Muscle layer of duodenum (tissue), 2 donors: ENCODE data around the gene TASP1.
"Not testable (repeated sequence)": the region's sequence is repeated elsewhere in the genome, so short reads cannot be mapped to it uniquely, and the experiment has no call there.

Experiments used
- H3K27ac ChIP-seq: one replicate; pipeline ENCODE4 v1.7.0; 2013; ENCODE audit warnings: mild to moderate bottlenecking, low read length
- H3K27me3 ChIP-seq: one replicate; pipeline ENCODE4 v1.7.0; 2013; ENCODE audit warnings: low read depth, mild to moderate bottlenecking, control low read depth, low read length
- H3K36me3 ChIP-seq, 2 donors: one replicate each; pipeline ENCODE4 v1.7.0; 2013; ENCODE audit warnings: low read length in 2 of 2, control low read depth in 1 of 2, mild to moderate bottlenecking in 1 of 2; ENCODE audit not compliant: insufficient read depth in 2 of 2, control insufficient read depth in 1 of 2
- H3K4me1 ChIP-seq, 2 donors: one replicate each; pipeline ENCODE4 v1.7.0; 2013; ENCODE audit warnings: low read length in 2 of 2, mild to moderate bottlenecking in 2 of 2, control low read depth in 1 of 2, moderate library complexity in 1 of 2; ENCODE audit not compliant: insufficient read depth in 2 of 2, control insufficient read depth in 1 of 2
- H3K4me3 ChIP-seq, 2 donors: one replicate each; pipeline ENCODE4 v1.7.0; 2013; ENCODE audit warnings: low read length in 2 of 2, low read depth in 1 of 2, mild to moderate bottlenecking in 1 of 2
- H3K9me3 ChIP-seq, 2 donors: one replicate each; pipeline ENCODE4 v1.7.0; 2013; ENCODE audit warnings: low read length in 2 of 2, control low read depth in 1 of 2, mild to moderate bottlenecking in 1 of 2; ENCODE audit not compliant: control insufficient read depth in 1 of 2
- donor health status: healthy.

Gene TASP1

DNA sequence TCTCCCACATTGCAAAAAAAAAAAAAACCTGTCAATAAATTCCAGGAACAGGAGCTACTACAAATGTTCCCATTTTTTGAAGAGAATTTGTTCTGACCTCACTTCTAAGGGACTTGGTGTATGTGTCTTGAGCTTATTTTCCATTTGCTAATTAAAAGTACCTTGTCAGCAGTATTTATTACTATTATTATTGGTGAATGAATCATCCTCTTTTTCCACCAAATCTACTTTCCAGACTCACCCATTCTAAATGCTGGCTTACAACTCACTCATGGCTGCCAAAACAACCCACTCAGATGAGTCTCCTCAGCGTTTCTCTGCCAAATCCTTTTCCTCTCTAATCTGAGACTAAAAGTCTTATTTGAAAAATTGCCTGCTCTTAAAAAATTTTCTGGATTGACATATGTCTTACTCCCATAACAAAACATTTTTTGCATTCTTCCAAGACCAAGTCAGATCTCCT, 33.2 kb upstream of the TASP1 start:
- Histone ChIP-seq H3K4me3 (no peak overlapping the region), H3K27me3 (no peaks in the 10 kb centered on the region), H3K27ac (peak overlapping the region; percentile 65), H3K36me3 (no peaks in the 10 kb centered on the region), H3K9me3 (no peaks in the 10 kb centered on the region), H3K4me1 (peaks cover 0 to 9% of the 10 kb centered on the region in 2 donors)

DNA sequence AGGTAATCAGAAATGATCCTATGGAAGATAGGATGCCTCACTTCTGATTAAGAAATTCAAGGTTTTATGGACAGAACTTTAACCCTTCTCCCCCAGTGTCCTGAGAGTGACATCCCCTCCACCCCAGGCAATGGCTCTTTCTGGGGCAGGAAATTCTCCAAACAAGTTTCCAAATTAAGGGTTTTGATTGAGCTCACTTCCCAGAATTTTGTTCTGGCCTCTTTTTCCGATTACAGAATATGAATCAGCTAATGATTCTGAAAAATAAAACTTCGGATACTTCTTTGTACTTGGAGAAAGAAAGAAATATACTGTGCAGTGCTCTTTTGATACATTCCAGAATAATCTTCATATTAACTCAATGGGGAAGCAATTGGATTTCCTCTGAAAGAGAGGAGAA, 32.8 kb upstream of the TASP1 start:
- Histone ChIP-seq H3K9me3 (no peaks in the 10 kb centered on the region), H3K36me3 (no peaks in the 10 kb centered on the region), H3K4me3 (no peak overlapping the region), H3K4me1 (peaks cover 0 to 9% of the 10 kb centered on the region in 2 donors), H3K27ac (peak overlapping the region; percentile 65), H3K27me3 (no peaks in the 10 kb centered on the region)

DNA sequence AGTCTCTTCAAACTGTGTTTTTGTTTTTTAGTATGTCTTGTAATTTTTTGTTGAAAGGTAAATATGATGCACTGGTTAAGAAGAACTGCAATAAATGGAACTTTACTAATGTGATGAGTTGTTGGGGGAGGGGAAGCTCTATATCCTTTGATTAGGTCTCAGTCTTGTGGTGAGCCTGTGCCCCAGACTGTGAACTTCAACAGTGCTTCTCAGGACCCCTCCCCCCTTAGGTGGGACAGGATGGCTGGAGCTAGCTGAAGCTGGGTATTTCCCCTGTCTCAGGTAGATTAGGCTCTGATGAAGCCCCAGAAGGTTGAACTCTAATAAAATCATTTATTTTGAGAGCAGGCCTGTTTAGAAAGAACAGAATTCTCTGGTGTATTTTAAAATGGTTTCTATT, 31.4 kb upstream of the TASP1 start:
- H3K4me3 ChIP-seq: no peak overlapping the region
- no peaks in the 10 kb centered on the region for H3K27me3 ChIP-seq
- H3K36me3 ChIP-seq: no peaks in the 10 kb centered on the region
- no peak overlapping the region for H3K27ac ChIP-seq
- H3K4me1 ChIP-seq: peaks cover 0 to 9% of the 10 kb centered on the region in 2 donors
- H3K9me3 ChIP-seq: no peaks in the 10 kb centered on the region

DNA sequence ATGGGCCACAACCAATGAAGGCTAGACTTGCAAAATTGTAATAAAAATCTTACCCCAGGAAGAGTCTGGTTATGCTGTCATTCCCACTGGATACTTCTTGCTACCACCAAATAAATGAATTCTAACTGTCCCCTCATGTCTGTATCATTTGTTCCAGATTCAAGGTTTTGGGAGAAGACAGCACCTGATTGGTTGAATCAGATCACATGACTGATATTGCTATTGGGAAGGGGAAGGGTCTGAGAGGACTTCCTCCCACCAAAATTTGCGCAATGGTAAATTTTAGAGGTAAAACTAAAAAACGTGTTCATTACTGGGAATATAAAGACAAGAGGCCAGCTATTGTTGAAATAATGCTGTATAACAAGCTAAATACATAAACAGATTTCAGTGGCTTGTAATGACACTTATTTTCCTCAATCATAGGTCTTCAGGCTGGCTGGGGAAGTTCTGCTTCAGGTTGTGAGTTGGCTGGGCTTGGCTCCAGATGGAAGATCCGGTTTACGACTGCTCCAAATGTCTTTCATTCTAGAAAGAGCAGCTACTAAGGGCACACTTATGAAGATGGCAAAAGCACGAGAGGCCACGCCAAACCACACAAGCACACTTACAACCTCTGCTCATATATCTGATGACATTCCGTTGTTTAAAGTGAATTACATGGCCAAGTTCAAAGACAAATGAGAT, 27.1 kb upstream of the TASP1 start:
- Histone ChIP-seq H3K9me3 (no peaks in the 10 kb centered on the region), H3K27me3 (no peaks in the 10 kb centered on the region), H3K4me3 (no peak overlapping the region), H3K27ac (no peak overlapping the region), H3K36me3 (no peaks in the 10 kb centered on the region), H3K4me1 (peaks cover 0 to 3% of the 10 kb centered on the region in 2 donors)

GRCh38 chr20:13661070-13661685, 22.4 kb upstream of the TASP1 start:
- H3K36me3 ChIP-seq: no peaks in the 10 kb centered on the region
- peaks cover 0 to 3% of the 10 kb centered on the region in 2 donors for H3K4me1 ChIP-seq
- H3K27me3 ChIP-seq: no peaks in the 10 kb centered on the region
- H3K4me3 ChIP-seq: peak overlapping the region in 1 of 2 donors; percentile 26
- no peaks in the 10 kb centered on the region for H3K9me3 ChIP-seq
- H3K27ac ChIP-seq: no peak overlapping the region

DNA sequence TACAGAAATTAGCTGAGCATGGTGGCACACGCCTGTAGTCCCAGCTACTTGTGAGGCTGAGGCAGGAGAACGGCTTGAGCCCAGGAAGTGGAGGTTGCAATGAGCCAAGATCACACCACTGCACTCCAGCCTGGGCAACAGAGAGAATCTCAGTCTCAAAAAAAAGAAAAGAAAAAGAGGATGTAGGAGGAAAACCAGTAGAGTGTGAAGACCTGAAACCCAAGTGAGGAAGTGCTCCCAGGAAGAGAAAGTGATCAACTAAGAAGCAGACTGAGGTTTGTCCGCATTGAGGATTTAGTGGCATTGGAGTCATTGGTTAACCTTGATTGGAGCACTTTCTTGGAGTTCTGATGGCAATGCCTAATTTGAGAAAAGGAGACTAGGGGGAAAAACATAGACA, 20.6 kb upstream of the TASP1 start:
- no peak overlapping the region for H3K4me3 ChIP-seq
- H3K9me3 ChIP-seq: no peaks in the 10 kb centered on the region
- H3K4me1 ChIP-seq: peaks cover 0 to 3% of the 10 kb centered on the region in 2 donors
- no peaks in the 10 kb centered on the region for H3K36me3 ChIP-seq
- no peak overlapping the region for H3K27ac ChIP-seq
- no peaks in the 10 kb centered on the region for H3K27me3 ChIP-seq

DNA sequence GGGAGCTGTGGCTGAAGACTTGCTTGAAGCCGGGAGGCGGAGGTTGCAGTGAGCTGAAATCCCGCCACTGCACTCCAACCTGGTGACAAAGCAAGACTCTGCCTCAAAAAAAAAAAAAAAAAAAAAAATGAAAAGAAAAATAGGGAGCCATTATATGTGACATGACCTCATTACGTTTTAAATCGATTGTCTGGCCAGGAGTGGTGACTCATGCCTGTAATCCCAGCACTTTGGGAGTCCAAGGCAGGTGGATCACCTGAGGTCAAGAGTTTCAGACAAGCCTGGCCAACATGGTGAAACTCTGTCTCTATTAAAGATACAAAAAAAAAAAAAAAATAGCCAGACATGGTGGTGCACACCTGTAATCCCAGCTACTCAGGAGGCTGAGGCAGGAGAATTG, 19.3 kb upstream of the TASP1 start:
- H3K27ac ChIP-seq, H3K4me3 ChIP-seq, H3K36me3 ChIP-seq, H3K9me3 ChIP-seq, H3K4me1 ChIP-seq, H3K27me3 ChIP-seq: not testable (repeated sequence)

GRCh38 chr20:13656721-13657368, 18.1 kb upstream of the TASP1 start:
- Histone ChIP-seq H3K27ac (no peak overlapping the region), H3K9me3 (no peaks in the 10 kb centered on the region), H3K4me3 (no peak overlapping the region), H3K27me3 (no peaks in the 10 kb centered on the region), H3K36me3 (no peaks in the 10 kb centered on the region), H3K4me1 (peaks cover 0 to 3% of the 10 kb centered on the region in 2 donors)

- H3K4me1 ChIP-seq: no peaks in the 10 kb centered on the region
These were observed 15.8 kb upstream of the TASP1 start for GRCh38 chr20:13654463-13655023.

GRCh38 chr20:13650474-13650873, 11.7 kb upstream of the TASP1 start:
- Histone ChIP-seq H3K4me3 (no peak overlapping the region), H3K4me1 (no peaks in the 10 kb centered on the region), H3K9me3 (no peaks in the 10 kb centered on the region), H3K36me3 (no peaks in the 10 kb centered on the region), H3K27ac (no peak overlapping the region), H3K27me3 (no peaks in the 10 kb centered on the region)

More at GRCh38 chr20:13654463-13655023, 15.8 kb upstream of the TASP1 start:
- Histone ChIP-seq H3K9me3 (no peaks in the 10 kb centered on the region), H3K27ac (no peak overlapping the region), H3K36me3 (no peaks in the 10 kb centered on the region), H3K27me3 (no peaks in the 10 kb centered on the region), H3K4me3 (no peak overlapping the region)
